ENCODE results near the gene IL17B. TPM values are rescaled to one million over a fixed set of nuclear protein-coding genes. Genes with fewer than 3 reads are reported as not detected.

The IL17B gene
- total RNA-seq, 1 experiment from 2014 or later = not detected

GRCh38 chr5:149375434-149375833 lies 3.7 kb downstream of the IL17B start:
- Histone ChIP-seq H2AK5ac (ENCODE audit: insufficient read length, low read length) (no peak overlapping the region), H3K27me3 (ENCODE audit: insufficient read depth, low read length) (no peaks in the 10 kb centered on the region), H2BK120ac (ENCODE audit: low read depth, low read length, poor library complexity, severe bottlenecking) (no peak overlapping the region), H3K4me2 (ENCODE audit: insufficient read depth, insufficient read length, low read length) (no peak overlapping the region), H4K20me1 (ENCODE audit: control insufficient read depth, insufficient read depth, insufficient read length) (no peaks in the 10 kb centered on the region), H4K8ac (replicated peaks; ENCODE audit: insufficient read length, low read depth, low read length) (no peak overlapping the region), H4K91ac (ENCODE audit: insufficient read length, low read depth, low read length) (no peak overlapping the region), H3K9me3 (ENCODE audit: control insufficient read depth, low read depth, low read length) (no peaks in the 10 kb centered on the region), H2BK5ac (ENCODE audit: insufficient read length, low read length) (no peak overlapping the region), H2BK15ac (ENCODE audit: low read depth, low read length) (no peak overlapping the region), H3K79me1 (ENCODE audit: insufficient read depth, low read depth, low read length, poor library complexity, severe bottlenecking) (no peaks in the 10 kb centered on the region), H3K4me1 (ENCODE audit: insufficient read depth, low read length) (no peaks in the 10 kb centered on the region), H3K27ac (ENCODE audit: insufficient read length, low read depth, low read length) (no peak overlapping the region), H3K23me2 (ENCODE audit: insufficient read length, low read depth, low read length, poor library complexity, severe bottlenecking) (no peaks in the 10 kb centered on the region), H2AFZ (ENCODE audit: low read length) (no peak overlapping the region), H3K79me2 (ENCODE audit: insufficient read depth, low read length) (no peaks in the 10 kb centered on the region), H2BK20ac (ENCODE audit: low read depth, low read length, poor library complexity, severe bottlenecking) (no peak overlapping the region), H4K5ac (ENCODE audit: insufficient read length, low read depth, low read length) (no peak overlapping the region), H3K4ac (ENCODE audit: low read depth, low read length) (no peak overlapping the region), H3K14ac (ENCODE audit: insufficient read depth, low read length) (no peak overlapping the region), H3T11ph (ENCODE audit: low read length) (no peak overlapping the region), H3K18ac (ENCODE audit: insufficient read length, low read depth, low read length) (no peak overlapping the region), H3K56ac (ENCODE audit: insufficient read length, low read depth, low read length) (no peak overlapping the region), H2BK12ac (ENCODE audit: insufficient read length, low read depth, low read length) (no peak overlapping the region), H3K9ac (ENCODE audit: extremely low read depth, insufficient read length, low read length) (no peak overlapping the region), H3K23ac (ENCODE audit: insufficient read length, low read depth, low read length) (no peak overlapping the region)
- Mint-ChIP-seq H3K27me3 (ENCODE audit: low read depth) (no peaks in the 10 kb centered on the region), H3K4me3 (no peak overlapping the region), H3K36me3 (ENCODE audit: insufficient read depth in 1 of 3, low read depth in 3 of 3) (no peaks in the 10 kb centered on the region), H3K27ac (no peak overlapping the region), H3K9me3 (no peaks in the 10 kb centered on the region; a peak in 1 of 5 replicates), H3K4me1 (peaks cover 22 to 23% of the 10 kb centered on the region in 2 experiments)
- no peak for DNase-seq
- TF ChIP-seq, protein P1, sequence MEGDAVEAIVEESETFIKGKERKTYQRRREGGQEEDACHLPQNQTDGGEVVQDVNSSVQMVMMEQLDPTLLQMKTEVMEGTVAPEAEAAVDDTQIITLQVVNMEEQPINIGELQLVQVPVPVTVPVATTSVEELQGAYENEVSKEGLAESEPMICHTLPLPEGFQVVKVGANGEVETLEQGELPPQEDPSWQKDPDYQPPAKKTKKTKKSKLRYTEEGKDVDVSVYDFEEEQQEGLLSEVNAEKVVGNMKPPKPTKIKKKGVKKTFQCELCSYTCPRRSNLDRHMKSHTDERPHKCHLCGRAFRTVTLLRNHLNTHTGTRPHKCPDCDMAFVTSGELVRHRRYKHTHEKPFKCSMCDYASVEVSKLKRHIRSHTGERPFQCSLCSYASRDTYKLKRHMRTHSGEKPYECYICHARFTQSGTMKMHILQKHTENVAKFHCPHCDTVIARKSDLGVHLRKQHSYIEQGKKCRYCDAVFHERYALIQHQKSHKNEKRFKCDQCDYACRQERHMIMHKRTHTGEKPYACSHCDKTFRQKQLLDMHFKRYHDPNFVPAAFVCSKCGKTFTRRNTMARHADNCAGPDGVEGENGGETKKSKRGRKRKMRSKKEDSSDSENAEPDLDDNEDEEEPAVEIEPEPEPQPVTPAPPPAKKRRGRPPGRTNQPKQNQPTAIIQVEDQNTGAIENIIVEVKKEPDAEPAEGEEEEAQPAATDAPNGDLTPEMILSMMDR (conservative IDR thresholded peaks at IDR 0.05) = no peak
- no CpG with 5 or more reads among the region's 6 CpGs for WGBS (ENCODE audit: extremely low coverage, insufficient read length, low lambda C conversion rate)

Data from H9 (cell line).